K562 (cell line): ENCODE results near the gene TMEM273. TPM values are rescaled to one million over a fixed set of nuclear protein-coding genes. Genes with fewer than 3 reads are reported as not detected.

Source experiments
- BDP1 ChIP-seq: IDR thresholded peaks from 3 replicates; pipeline ENCODE4 v1.6.1; 2011; ENCODE audit not compliant: insufficient read length, insufficient read depth
- BRD9 ChIP-seq: fragments of 450-650 bp; IDR thresholded peaks from 2 replicates; pipeline ENCODE4 v1.6.1; 2018; ENCODE audit warnings: low read depth; ENCODE audit not compliant: partially characterized antibody
- CBX2 ChIP-seq: fragments of 200-600 bp; sonication (generic); IDR thresholded peaks from one replicate; pipeline ENCODE4 v1.6.1; 2012; ENCODE audit warnings: mild to moderate bottlenecking, low read length, inconsistent platforms; ENCODE audit not compliant: insufficient read depth, poor library complexity, severe bottlenecking
- CCAR2 ChIP-seq: fragments of 200-400 bp; formaldehyde crosslinking; IDR thresholded peaks from 2 replicates; pipeline ENCODE4 v1.6.1; 2017; ENCODE audit warnings: mild to moderate bottlenecking, low read depth, low read length
- CTCFL ChIP-seq: IDR thresholded peaks from 2 replicates; pipeline ENCODE4 v1.6.1; 2011; ENCODE audit warnings: borderline replicate concordance, low read depth, mild to moderate bottlenecking, moderate library complexity, low read length; ENCODE audit not compliant: insufficient read depth, poor library complexity, severe bottlenecking
- E2F3 ChIP-seq: fragments of 250-450 bp; sonication (Bioruptor Pico); IDR thresholded peaks from 2 replicates; pipeline ENCODE4 v1.4.0; 2020; ENCODE audit warnings: mild to moderate bottlenecking
- HCFC1 ChIP-seq: IDR thresholded peaks from 2 replicates; pipeline ENCODE4 v1.6.1; 2012; ENCODE audit warnings: low read depth, low read length, improper control_type of control experiment
- HDAC2 ChIP-seq: fragments of 450-650 bp; IDR thresholded peaks from 2 replicates; pipeline ENCODE4 v1.6.1; 2016; ENCODE audit warnings: mild to moderate bottlenecking
- LEF1 ChIP-seq: fragments of 450-650 bp; IDR thresholded peaks from 2 replicates; pipeline ENCODE4 v1.6.1; 2016; ENCODE audit warnings: mild to moderate bottlenecking
- MXD1 ChIP-seq: fragments of 250-450 bp; sonication (Bioruptor Pico); IDR thresholded peaks from 2 replicates; pipeline ENCODE4 v1.8.0; 2021; ENCODE audit warnings: borderline replicate concordance, mild to moderate bottlenecking, moderate library complexity; ENCODE audit not compliant: poor library complexity, severe bottlenecking
- POLR2B ChIP-seq: fragments of 450-650 bp; IDR thresholded peaks from 2 replicates; pipeline ENCODE4 v1.6.1; 2018; ENCODE audit warnings: low read depth; ENCODE audit not compliant: partially characterized antibody
- POLR2G ChIP-seq: fragments of 200-400 bp; formaldehyde crosslinking; IDR thresholded peaks from 2 replicates; pipeline ENCODE4 v1.6.1; 2017; ENCODE audit warnings: low read depth, mild to moderate bottlenecking, antibody characterized with exemption, low read length, moderate library complexity
- RBM25 ChIP-seq: fragments of 200-400 bp; formaldehyde crosslinking; IDR thresholded peaks from 2 replicates; pipeline ENCODE4 v1.6.1; 2018; ENCODE audit warnings: low read length, low read depth, moderate library complexity; ENCODE audit not compliant: severe bottlenecking
- SIX5 ChIP-seq, 2 experiments: IDR thresholded peaks; 2 replicates each; pipeline ENCODE4 v1.6.1; 2011; ENCODE audit warnings: low read length in 2 of 2, borderline replicate concordance in 1 of 2, low read depth in 1 of 2, mild to moderate bottlenecking in 1 of 2, moderate library complexity in 1 of 2; ENCODE audit not compliant: insufficient read depth in 1 of 2
- SMARCA5 ChIP-seq: fragments of 450-650 bp; IDR thresholded peaks from 2 replicates; pipeline ENCODE4 v1.6.1; 2016
- TEAD2 ChIP-seq: fragments of 450-650 bp; IDR thresholded peaks from 2 replicates; pipeline ENCODE4 v1.6.1; 2016; ENCODE audit warnings: missing genetic modification characterization, control low read depth, missing compliant biosample characterization
- TSHZ1 ChIP-seq: fragments of 250-450 bp; sonication (Bioruptor Pico); IDR thresholded peaks from 2 replicates; pipeline ENCODE4 v1.4.0; 2020; ENCODE audit warnings: mild to moderate bottlenecking, moderate library complexity
- ZNF121 ChIP-seq: sonication (generic); formaldehyde crosslinking; conservative IDR thresholded peaks from 2 replicates; pipeline ENCODE4 v1.8.0; 2022; ENCODE audit warnings: missing genetic modification reagents
- ZNF143 ChIP-seq: sonication (generic); formaldehyde crosslinking; IDR thresholded peaks from 2 replicates; pipeline ENCODE4 v1.9.0; 2022; ENCODE audit warnings: mild to moderate bottlenecking, missing genetic modification reagents
- ZNF165 ChIP-seq: fragments of 250-450 bp; sonication (Bioruptor Pico); IDR thresholded peaks from 2 replicates; pipeline ENCODE4 v1.4.0; 2020; ENCODE audit warnings: borderline replicate concordance
- ZNF184 ChIP-seq: sonication (generic); formaldehyde crosslinking; IDR thresholded peaks from 2 replicates; pipeline ENCODE4 v1.5.0; 2020; ENCODE audit warnings: missing genetic modification reagents
- ZNF23 ChIP-seq: fragments of 250-450 bp; sonication (Bioruptor Pico); IDR thresholded peaks from 2 replicates; pipeline ENCODE4 v1.4.0; 2020; ENCODE audit warnings: mild to moderate bottlenecking
- polyA plus RNA-seq, 8 experiments: library from polyadenylated mRNA; depleted of rRNA in 4 of 8; stranded (reverse) in 5 of 8; unstranded in 3 of 8; fragments of >200 nt; fragmentation: Nextera tagmentation in 2 of 8; fragmentation: Illumina TruSeq in 1 of 8; extraction: Ambion mirVana in 2 of 8; extraction: Trizol in 1 of 8; gene quantifications; 2 replicates each; pipeline versions ENCODE4 v1.2.1 to v1.2.3, GENCODE V29; 2011 to 2014; ENCODE audit warnings: inconsistent platforms in 1 of 8, missing spikeins in 1 of 8
- total RNA-seq, 7 experiments: library from RNA; depleted of rRNA in 6 of 7; stranded (reverse); fragments of >200 nt in 6 of 7; fragmentation: Illumina TruSeq in 2 of 7; extraction: Trizol in 2 of 7; gene quantifications; 2 replicates each; pipeline versions ENCODE4 v1.2.1 to v1.2.3, GENCODE V29; 2011 to 2021; ENCODE audit warnings: low replicate concordance in 1 of 7

The TMEM273 gene
- total and polyA plus RNA-seq, 9 of the 15 experiments (the other 6 are each of a cell fraction or from before 2014, with no cell fraction given): 39.2 to 131 (median 95.6) TPM

- TF ChIP-seq TSHZ1 (CRISPR knock-in tag) (no peak; the same call in 1 of the 2 replicates), POLR2G (peak; percentile 66), CCAR2 (no peak), POLR2B (peak; percentile 47), ZNF184 (CRISPR knock-in tag) (no peak), MXD1 (no peak), E2F3 (CRISPR knock-in tag) (no peak), TEAD2 (tag) (no peak), LEF1 (no peak), ZNF121 (CRISPR knock-in tag) (no peak), BRD9 (no peak), CBX2 (no peak), SMARCA5 (no peak), ZNF23 (CRISPR knock-in tag) (no peak), BDP1 (no peak), HCFC1 (no peak), ZNF165 (CRISPR knock-in tag) (0 out of 2 replicates have a peak, but pooled peaks have one; percentile 64), HDAC2 (no peak), RBM25 (no peak), ZNF143 (CRISPR knock-in tag) (no peak), CTCFL (no peak), SIX5 (IDR thresholded peaks at IDR 0.05; ENCODE audit: borderline replicate concordance in 1 of 2, insufficient read depth in 1 of 2, low read depth in 1 of 2, low read length in 2 of 2) (no peak)
Measured at GRCh38 chr10:49187950-49188761, at the start of gene TMEM273 (continued).
